GM19397 (cell line): ENCODE results near the gene PADI1.
"Not testable (repeated sequence)": the region's sequence is repeated elsewhere in the genome, so short reads cannot be mapped to it uniquely, and the experiment has no call there.

Experiments
- ATAC-seq: cut with Tn5 transposase; IDR thresholded peaks from one replicate; pipeline ENCODE4 v1.9.1; 2021; ENCODE audit warnings: mild to moderate bottlenecking, moderate library complexity; ENCODE audit not compliant: unreplicated experiment

Gene PADI1

GRCh38 chr1:17239420-17239819 is 34.5 kb downstream of the PADI1 start:
- no peak for ATAC-seq

GRCh38 chr1:17241011-17241779 is 36.3 kb downstream of the PADI1 start:
- not testable (repeated sequence) for ATAC-seq

- ATAC-seq, result not testable (repeated sequence)
These were observed 36.8 kb downstream of the PADI1 start for GRCh38 chr1:17241780-17242074.

- no peak for ATAC-seq
These were observed 38.3 kb downstream of the PADI1 start for GRCh38 chr1:17243274-17243673.

- ATAC-seq, result no peak
These were observed 40.2 kb downstream of the PADI1 start for GRCh38 chr1:17244821-17245740.

GRCh38 chr1:17245816-17246325 is 40.9 kb downstream of the PADI1 start:
- ATAC-seq, result no peak

GRCh38 chr1:17246971-17247370 is 42.0 kb downstream of the PADI1 start:
- ATAC-seq, result no peak

- no peak for ATAC-seq
These were observed 43.9 kb downstream of the PADI1 start, which contains the start of gene PADI3 for GRCh38 chr1:17248781-17249180. PADI3 (plus strand) TSS chr1:17249098; CDS start chr1:17249138, 40 bp downstream.

- no peak for ATAC-seq
These were observed 45.7 kb downstream of the PADI1 start for GRCh38 chr1:17250601-17251000.

GRCh38 chr1:17251246-17251645 is 46.3 kb downstream of the PADI1 start:
- ATAC-seq, result no peak

GRCh38 chr1:17251701-17252376 is 46.9 kb downstream of the PADI1 start:
- ATAC-seq, result no peak

GRCh38 chr1:17255336-17255735 is 50.4 kb downstream of the PADI1 start:
- no peak for ATAC-seq

- ATAC-seq, result no peak
These were observed 53.3 kb downstream of the PADI1 start for GRCh38 chr1:17258116-17258757.

- no peak for ATAC-seq
These were observed 53.8 kb downstream of the PADI1 start for GRCh38 chr1:17258758-17259130.

- ATAC-seq, result no peak
These were observed 54.4 kb downstream of the PADI1 start for GRCh38 chr1:17259233-17259873.

GRCh38 chr1:17260264-17260663 is 55.3 kb downstream of the PADI1 start:
- no peak for ATAC-seq

GRCh38 chr1:17260738-17261137 is 55.8 kb downstream of the PADI1 start:
- ATAC-seq, result no peak

GRCh38 chr1:17263936-17264335 is 59.0 kb downstream of the PADI1 start:
- no peak for ATAC-seq

GRCh38 chr1:17264470-17264869 is 59.5 kb downstream of the PADI1 start:
- ATAC-seq, result no peak

GRCh38 chr1:17265162-17265561 is 60.2 kb downstream of the PADI1 start:
- no peak for ATAC-seq
